SJSA1 (cell line): ENCODE measurements around the gene UBR2. TPM values are rescaled to one million over a fixed set of nuclear protein-coding genes. Genes with fewer than 3 reads are reported as not detected.

Experiments used
- total RNA-seq: library from RNA; depleted of rRNA; stranded (reverse); fragments of >200 nt; shearing (Covaris generic); gene quantifications from 2 replicates; pipeline ENCODE4 v1.2.3, GENCODE V29; 2014; rRNA removed

Gene UBR2
- total RNA-seq, 1 experiment from 2014 or later, result 19.5 TPM

Other genes starting within 250 kb of the UBR2 start
- 3.0 and 3.6 TPM in 2 replicates for gene TRERF1, start 112.1 kb upstream of the UBR2 start, total RNA-seq
- not detected in 2 replicates for gene PRPH2, start 158.6 kb downstream of the UBR2 start, total RNA-seq
- 51.0 and 73.6 TPM in 2 replicates for gene TBCC, start 182.1 kb downstream of the UBR2 start, total RNA-seq
- gene BICRAL, start 218.0 kb downstream of the UBR2 start, total RNA-seq, result 2.2 and 4.0 TPM in 2 replicates